Measurements from ENCODE around the gene CMTM3.

The CMTM3 gene

DNA sequence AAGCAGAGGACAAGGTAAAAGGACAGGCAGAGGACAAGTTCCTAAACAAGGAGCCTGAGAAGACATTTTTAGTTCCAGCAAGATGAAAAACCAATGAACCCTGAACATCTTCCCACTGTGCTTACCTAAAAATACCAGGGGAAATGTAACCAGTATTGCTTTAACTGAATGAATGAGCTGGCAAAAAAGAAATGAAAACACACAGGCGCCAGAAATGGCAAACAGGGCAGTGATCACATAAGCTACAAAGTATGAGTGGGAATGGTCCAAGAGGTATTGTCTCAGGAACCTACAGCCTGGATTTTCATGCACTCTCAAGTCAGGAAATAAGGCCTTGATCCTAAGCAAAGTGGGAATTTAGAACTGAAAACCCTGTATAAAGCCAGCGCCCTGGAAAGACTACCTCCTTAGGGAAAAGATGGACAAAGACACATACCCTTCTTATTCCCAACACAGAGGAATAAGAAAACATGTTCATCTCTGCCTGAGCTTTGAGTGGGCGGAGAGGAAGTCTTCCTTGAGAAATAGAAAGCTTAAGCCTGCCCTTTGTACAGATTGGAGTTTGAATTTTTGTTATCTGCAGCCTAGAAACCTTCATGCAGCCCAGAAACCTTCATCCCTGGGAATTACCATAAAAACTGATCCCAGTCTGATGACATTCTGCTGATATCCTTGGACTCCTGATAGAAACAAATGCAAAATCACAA is 23.1 kb upstream of the CMTM3 start:
- no peak overlapping the region for H3K27ac ChIP-seq

DNA sequence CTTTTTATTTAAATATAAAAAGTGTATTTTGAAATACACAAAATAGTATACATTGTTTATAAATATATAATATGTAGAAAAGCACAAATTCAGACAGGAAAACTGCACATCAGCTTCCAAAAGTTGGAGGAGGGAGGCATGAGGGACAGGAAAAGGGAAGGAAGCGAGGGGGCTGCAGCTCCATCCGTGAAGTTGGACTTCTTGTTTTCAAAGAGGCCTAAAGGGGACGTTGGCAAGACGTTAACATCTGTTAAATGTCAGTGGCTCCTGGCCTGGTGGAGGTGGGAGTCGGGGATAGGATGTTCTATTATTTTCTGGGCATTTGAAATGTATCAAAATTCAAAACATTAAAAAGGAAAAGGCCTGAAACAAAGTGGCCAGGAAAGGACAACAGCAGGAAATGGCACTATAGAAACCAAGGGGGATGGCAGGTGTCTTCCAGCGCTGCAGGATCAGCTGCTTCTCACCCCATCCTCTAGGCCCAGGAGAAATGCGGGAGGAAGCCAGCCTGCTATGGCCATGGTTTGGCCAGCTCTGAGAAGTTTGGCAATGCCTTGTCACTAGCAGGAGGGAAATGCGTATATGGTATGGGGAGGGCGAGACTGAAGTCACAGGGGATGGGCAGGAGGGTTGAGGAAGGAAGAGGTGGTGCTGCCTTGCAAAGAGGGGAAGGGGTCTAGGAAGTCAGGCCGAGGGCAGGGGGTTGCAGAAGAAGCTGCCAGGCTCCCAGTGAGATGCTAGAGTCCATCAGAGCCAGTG is 18.8 kb upstream of the CMTM3 start:
- no peak overlapping the region for H3K27ac ChIP-seq
- ChIA-PET CTCF (interaction anchor here (0.6 to 1.6 kb wide), 2 partner anchors 23 to 77 kb away, joined by 3 to 4 read pairs; no protein-coding TSS in a partner anchor), POLR2A (ENCODE audit: low non-redundant PET) (no interaction called here)
- DNase-seq (ENCODE audit: low spot score) = no peak
- TF ChIP-seq CTCF (conservative IDR thresholded peaks at IDR 0.05; ENCODE audit: low read depth) = no peak

More for the DNA sequence above, 23.1 kb upstream of the CMTM3 start:
- no peak for DNase-seq (ENCODE audit: low spot score)
- POLR2A ChIA-PET (ENCODE audit: low non-redundant PET) = no interaction called here
- CTCF ChIA-PET = interaction anchor here (0.6 to 1.1 kb wide), 3 partner anchors 11 to 250 kb away, joined by 3 to 6 read pairs (median 3); no protein-coding TSS in a partner anchor
- no peak for TF ChIP-seq CTCF (conservative IDR thresholded peaks at IDR 0.05; ENCODE audit: low read depth)

DNA sequence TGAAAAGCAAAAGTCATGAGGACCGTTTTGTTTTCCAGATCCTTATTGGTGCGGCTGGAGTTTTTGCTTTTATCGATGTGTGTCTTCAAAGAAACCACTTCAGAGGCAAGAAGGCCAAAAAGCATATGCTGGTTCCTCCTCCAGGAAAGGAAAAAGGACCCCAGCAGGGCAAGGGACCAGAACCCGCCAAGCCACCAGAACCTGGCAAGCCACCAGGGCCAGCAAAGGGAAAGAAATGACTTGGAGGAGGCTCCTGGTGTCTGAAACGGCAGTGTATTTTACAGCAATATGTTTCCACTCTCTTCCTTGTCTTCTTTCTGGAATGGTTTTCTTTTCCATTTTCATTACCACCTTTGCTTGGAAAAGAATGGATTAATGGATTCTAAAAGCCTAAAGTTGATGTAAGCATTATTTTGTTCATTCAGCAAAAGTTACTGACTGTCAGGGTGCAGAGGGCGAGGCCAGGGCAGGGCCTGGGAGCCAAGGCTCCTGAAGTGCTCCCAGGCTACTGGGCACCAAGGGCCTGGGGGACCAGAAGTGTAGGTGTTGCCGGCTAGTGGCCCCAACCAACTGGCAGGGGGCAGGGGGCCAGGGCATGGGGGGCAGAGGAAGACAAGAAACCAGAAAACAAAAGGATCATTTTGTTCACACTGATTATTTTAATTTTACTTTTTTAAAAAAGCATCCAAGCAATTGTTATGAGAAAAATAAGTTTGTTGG is 16.5 kb upstream of the CMTM3 start:
- H3K27ac ChIP-seq = no peak overlapping the region
- no peak for DNase-seq (ENCODE audit: low spot score)
- ChIA-PET CTCF (interaction anchor here (0.8 kb wide), 1 partner anchor 26 kb away, joined by 3 read pairs; no protein-coding TSS in a partner anchor), POLR2A (ENCODE audit: low non-redundant PET) (no interaction called here)
- no peak for TF ChIP-seq CTCF (conservative IDR thresholded peaks at IDR 0.05; ENCODE audit: low read depth)

GRCh38 chr16:66588981-66589713 is 15.4 kb upstream of the CMTM3 start:
- ChIA-PET POLR2A (ENCODE audit: low non-redundant PET) (no interaction called here), CTCF (interaction anchor here (0.8 to 1.5 kb wide), 3 partner anchors 9 to 182 kb away, joined by 3 to 5 read pairs (median 3); no protein-coding TSS in a partner anchor)
- TF ChIP-seq CTCF (conservative IDR thresholded peaks at IDR 0.05; ENCODE audit: low read depth) = peak; percentile 13; the same call in 1 of the 2 replicates
- DNase-seq (ENCODE audit: low spot score) = no peak
- no peak overlapping the region for H3K27ac ChIP-seq

DNA sequence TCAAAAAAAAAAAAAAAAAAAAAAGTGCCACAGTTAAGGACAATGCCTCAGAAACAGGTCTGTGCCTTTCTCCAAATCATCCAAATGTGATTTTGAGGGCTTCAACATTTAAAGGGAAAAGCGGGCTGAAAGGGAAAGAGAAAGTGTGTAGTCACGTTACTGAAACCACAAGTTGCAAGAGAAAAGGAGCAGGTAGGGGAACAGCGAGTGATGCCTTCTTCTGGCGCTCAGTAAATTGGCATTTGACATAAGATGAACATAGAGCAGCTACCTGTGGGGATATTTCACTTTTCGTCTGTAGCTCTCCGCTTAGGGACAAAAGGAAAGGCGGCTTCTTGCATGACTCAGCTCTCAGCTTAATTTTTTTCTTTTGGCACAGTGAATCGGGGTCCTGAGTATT is 14.2 kb upstream of the CMTM3 start:
- no peak for TF ChIP-seq CTCF (conservative IDR thresholded peaks at IDR 0.05; ENCODE audit: low read depth)
- ChIA-PET CTCF (interaction anchor here (1.5 kb wide), 1 partner anchor 184 kb away, joined by 5 read pairs; no protein-coding TSS in a partner anchor), POLR2A (ENCODE audit: low non-redundant PET) (no interaction called here)
- DNase-seq (ENCODE audit: low spot score) = no peak
- no peak overlapping the region for H3K27ac ChIP-seq
